Kidney epithelial cell (primary cell): Measurements from ENCODE around the gene MAP2K4. TPM values are rescaled to one million over a fixed set of nuclear protein-coding genes. Genes with fewer than 3 reads are reported as not detected.

Source experiments
- DNase-seq: peaks from one replicate; pipeline ENCODE4 v3.0.0-alpha.2; 2010; ENCODE audit warnings: low read depth
- H3K27me3 ChIP-seq: 2 replicates; pipeline ENCODE4 v1.6.0; 2011; ENCODE audit warnings: low read length; ENCODE audit not compliant: control insufficient read depth, insufficient read depth
- H3K36me3 ChIP-seq: 2 replicates; pipeline ENCODE4 v1.5.1; 2011; ENCODE audit warnings: low read length; ENCODE audit not compliant: control insufficient read depth, insufficient read depth
- H3K4me3 ChIP-seq: 2 replicates; pipeline ENCODE4 v1.5.1; 2011; ENCODE audit warnings: low read depth, mild to moderate bottlenecking, control low read depth, low read length
- total RNA-seq: library from RNA; depleted of rRNA; stranded (reverse); fragments of >200 nt; gene quantifications from 2 replicates; pipeline ENCODE4 v1.2.3, GENCODE V29; 2015
- TF ChIP-seq, protein P1 (sequence below): IDR thresholded peaks from 2 replicates; pipeline ENCODE4 v1.5.1; 2011; ENCODE audit warnings: mild to moderate bottlenecking, moderate library complexity, low read length, control low read depth, inconsistent platforms; ENCODE audit not compliant: insufficient read depth, poor library complexity, severe bottlenecking

The MAP2K4 gene
- total RNA-seq, 1 donor from 2014 or later = 21.6 TPM

DNA sequence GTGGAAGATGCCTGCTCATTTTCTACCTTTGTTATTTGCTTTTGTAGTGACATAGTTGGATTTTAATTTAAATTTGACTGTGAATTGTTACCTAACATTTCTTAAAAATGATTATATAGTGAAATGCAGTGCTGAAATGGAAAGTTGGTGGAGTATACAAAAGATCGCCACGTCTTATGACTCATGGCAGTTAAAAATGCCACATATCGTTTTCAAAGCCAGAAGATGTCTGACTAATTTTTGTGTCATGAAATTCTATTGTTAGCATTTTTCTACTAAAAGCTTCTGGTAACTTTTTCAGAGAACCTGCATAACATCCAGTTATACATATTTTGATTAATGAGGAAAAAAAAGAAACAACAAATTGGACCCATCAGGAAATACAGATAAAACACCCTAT lies 20.6 kb downstream of the MAP2K4 start:
- TF ChIP-seq, protein P1, sequence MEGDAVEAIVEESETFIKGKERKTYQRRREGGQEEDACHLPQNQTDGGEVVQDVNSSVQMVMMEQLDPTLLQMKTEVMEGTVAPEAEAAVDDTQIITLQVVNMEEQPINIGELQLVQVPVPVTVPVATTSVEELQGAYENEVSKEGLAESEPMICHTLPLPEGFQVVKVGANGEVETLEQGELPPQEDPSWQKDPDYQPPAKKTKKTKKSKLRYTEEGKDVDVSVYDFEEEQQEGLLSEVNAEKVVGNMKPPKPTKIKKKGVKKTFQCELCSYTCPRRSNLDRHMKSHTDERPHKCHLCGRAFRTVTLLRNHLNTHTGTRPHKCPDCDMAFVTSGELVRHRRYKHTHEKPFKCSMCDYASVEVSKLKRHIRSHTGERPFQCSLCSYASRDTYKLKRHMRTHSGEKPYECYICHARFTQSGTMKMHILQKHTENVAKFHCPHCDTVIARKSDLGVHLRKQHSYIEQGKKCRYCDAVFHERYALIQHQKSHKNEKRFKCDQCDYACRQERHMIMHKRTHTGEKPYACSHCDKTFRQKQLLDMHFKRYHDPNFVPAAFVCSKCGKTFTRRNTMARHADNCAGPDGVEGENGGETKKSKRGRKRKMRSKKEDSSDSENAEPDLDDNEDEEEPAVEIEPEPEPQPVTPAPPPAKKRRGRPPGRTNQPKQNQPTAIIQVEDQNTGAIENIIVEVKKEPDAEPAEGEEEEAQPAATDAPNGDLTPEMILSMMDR = no peak
- DNase-seq = peak; percentile 41
- Histone ChIP-seq H3K4me3 (no peak overlapping the region), H3K27me3 (no peaks in the 10 kb centered on the region), H3K36me3 (no peaks in the 10 kb centered on the region)

DNA sequence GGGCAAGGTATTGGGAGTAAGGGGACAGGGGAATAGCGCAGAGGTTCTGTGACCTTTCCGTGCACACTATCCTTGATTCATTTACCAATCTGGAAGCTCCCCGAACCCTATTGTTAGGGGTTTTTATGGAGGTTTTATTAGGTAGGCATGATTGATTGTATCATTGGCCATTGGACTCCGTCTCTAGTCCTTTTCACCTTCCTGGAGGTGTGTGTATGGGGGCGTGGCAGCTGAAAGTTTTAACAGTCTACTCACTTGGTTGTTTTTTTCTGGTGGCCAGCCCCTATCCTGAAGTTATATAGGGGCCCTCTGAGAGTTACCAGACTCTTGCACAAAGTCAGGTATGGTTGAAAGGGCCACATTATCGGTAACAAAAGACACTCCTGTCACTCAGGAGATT lies 23.0 kb downstream of the MAP2K4 start:
- TF ChIP-seq, protein P1 = no peak
- Histone ChIP-seq H3K4me3 (no peak overlapping the region), H3K36me3 (no peaks in the 10 kb centered on the region), H3K27me3 (no peaks in the 10 kb centered on the region)
- no peak for DNase-seq

DNA sequence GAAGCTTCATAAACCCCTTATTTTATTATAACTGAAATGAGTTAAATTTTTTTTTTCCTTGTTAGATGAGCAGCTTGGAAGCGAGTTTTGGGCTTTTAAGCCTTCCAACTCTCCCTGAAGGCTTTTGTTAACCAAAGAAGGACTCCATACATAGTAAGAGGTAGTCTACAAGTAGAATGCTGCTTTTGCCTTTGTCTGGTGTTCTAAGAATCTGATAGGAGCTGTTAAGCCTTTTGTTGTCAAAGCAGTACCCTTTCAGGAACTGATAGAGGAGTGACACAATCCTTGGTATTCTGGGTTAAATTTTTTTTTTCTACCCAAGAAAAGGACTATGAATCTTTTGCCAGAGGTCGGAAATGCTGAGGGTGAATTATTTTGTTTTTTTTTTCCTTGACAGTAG lies 26.1 kb downstream of the MAP2K4 start:
- Histone ChIP-seq H3K36me3 (no peaks in the 10 kb centered on the region), H3K27me3 (no peaks in the 10 kb centered on the region), H3K4me3 (no peak overlapping the region)
- DNase-seq = no peak
- TF ChIP-seq, protein P1 = no peak

DNA sequence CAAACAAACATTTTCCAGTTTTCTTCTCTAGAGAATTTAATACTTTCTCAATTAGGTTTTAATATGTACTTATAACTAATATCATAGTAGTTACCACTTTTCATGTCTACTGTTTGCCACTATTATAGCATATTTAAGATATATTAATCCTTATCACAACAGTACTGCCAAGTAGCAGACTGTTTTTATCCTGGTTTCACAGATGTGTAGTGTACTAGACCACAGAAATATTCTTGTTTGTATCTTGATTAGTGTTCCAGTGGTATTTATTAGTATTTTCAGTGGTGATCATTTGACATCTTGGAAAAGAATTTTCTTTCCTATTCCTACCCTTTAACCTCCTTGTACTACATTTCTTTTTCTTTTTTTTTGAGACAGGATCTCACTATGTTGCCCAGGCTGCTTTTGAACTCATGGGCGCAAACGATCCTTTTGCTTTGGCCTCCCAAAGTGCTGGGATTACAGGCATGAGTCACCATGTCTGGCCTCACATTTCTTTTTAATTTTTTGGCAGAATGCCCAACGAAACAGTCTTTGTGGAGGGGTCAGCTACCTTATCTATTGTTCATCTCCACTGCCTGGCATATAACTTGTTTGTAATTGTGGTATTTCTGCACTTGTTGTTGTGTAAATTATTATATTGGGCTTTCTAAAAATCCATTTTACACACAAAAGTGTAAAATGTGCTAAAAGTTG lies 27.2 kb downstream of the MAP2K4 start:
- Histone ChIP-seq H3K27me3 (no peaks in the 10 kb centered on the region), H3K4me3 (no peak overlapping the region), H3K36me3 (no peaks in the 10 kb centered on the region)
- DNase-seq = no peak
- TF ChIP-seq, protein P1 = no peak

DNA sequence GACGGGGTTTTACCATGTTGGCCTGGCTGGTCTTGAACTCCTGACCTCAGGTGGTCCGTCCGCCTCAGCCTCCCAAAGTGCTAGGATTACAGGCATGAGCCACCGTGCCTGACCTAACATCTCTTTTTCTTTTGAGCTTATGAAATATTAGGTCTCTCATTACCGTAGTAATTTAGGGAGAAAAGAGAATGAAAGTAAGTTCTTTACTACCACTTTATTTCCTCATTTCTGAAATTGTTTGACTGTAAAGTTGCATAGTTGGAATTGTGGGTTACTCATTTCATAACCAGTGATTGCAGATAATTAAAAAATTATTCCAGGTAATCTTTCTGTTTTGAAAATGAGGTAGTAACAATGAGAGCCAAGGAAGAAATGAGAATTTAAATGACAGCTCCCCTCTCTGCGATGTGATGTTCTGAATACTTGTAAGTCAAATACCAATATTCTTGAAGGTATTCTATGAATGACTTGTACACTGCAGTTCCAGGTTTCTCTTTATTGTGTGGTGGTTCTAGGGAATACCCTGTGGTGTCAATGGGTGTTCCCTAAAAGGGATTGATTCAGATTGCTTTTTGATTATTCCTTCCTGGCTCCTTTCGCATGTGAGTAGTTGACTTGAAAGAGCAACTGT lies 28.3 kb downstream of the MAP2K4 start:
- H3K4me3 ChIP-seq = no peak overlapping the region
- H3K36me3 ChIP-seq = no peaks in the 10 kb centered on the region
- no peaks in the 10 kb centered on the region for H3K27me3 ChIP-seq
- DNase-seq = no peak
- TF ChIP-seq, protein P1 = no peak
